ENCODE measurements around the gene TMEM225B.

- TF ChIP-seq POLR2A (IDR thresholded peaks at IDR 0.05; ENCODE audit: low read length) (no peak), GATA1 (IDR thresholded peaks at IDR 0.05; ENCODE audit: low read depth, low read length) (no peak)
Measured at GRCh38 chr7:99557940-99558305, 40.1 kb upstream of the TMEM225B start.

Data from erythroblast (primary cell).